Measurements from ENCODE around the gene ARHGAP19. TPM values are rescaled to one million over a fixed set of nuclear protein-coding genes. Genes with fewer than 3 reads are reported as not detected.

Gene ARHGAP19
- total and polyA plus RNA-seq, 2 of the 8 experiments (the other 6 are each of a cell fraction or from before 2014, with no cell fraction given): 13.3 to 32.1 TPM

- TF ChIP-seq SIX5 (IDR thresholded peaks at IDR 0.05; ENCODE audit: low read depth, low read length) (no peak), POLR2AphosphoS5 (IDR thresholded peaks at IDR 0.05; ENCODE audit: low read depth, low read length) (peak; percentile 21; the same call in 1 of the 2 replicates)
- peaks cover 3 to 14% (median 7%) of the 10 kb centered on the region in 4 experiments for H3K4me1 ChIP-seq (replicated peaks in 1 of 4; ENCODE audit: control insufficient read depth in 3 of 4, insufficient read depth in 4 of 4, low read length in 3 of 4)
- no peak overlapping the region for H3K4me3 ChIP-seq (ENCODE audit: extremely low read depth in 1 of 4, insufficient read depth in 2 of 4, low read depth in 3 of 4, low read length in 4 of 4)
- H3K56ac ChIP-seq (replicated peaks; ENCODE audit: insufficient read length, low read depth, low read length): no peak overlapping the region
- no peak overlapping the region for H2BK12ac ChIP-seq (ENCODE audit: low read depth, low read length)
- no peak overlapping the region for H3K14ac ChIP-seq (ENCODE audit: insufficient read length)
- no peak for DNase-seq (ENCODE audit: low read depth in 1 of 2, low spot score in 2 of 2)
- no peak overlapping the region for H4K5ac ChIP-seq (ENCODE audit: insufficient read length, low read depth, low read length)
- H3K4ac ChIP-seq (replicated peaks; ENCODE audit: insufficient read length, low read depth, low read length): no peak overlapping the region
- H2AK5ac ChIP-seq (ENCODE audit: low read depth, low read length): no peak overlapping the region; the same call in 1 of the 2 replicates
- no peak overlapping the region for H3K23ac ChIP-seq (ENCODE audit: insufficient read length)
- H3K27ac ChIP-seq (ENCODE audit: low read depth, low read length): no peak overlapping the region
- no peak overlapping the region for H2BK15ac ChIP-seq (ENCODE audit: low read length)
- H3K9ac ChIP-seq (replicated peaks in 1 of 4; ENCODE audit: extremely low read depth in 1 of 4, low read depth in 3 of 4, low read length in 3 of 4): no peak overlapping the region
- no peak overlapping the region for H2AFZ ChIP-seq (ENCODE audit: low read length)
- no peak overlapping the region for H2BK20ac ChIP-seq (ENCODE audit: low read length)
- H2BK5ac ChIP-seq (ENCODE audit: low read depth, low read length): no peak overlapping the region
- peaks cover 19 to 40% of the 10 kb centered on the region in 2 experiments for H3K79me2 ChIP-seq (ENCODE audit: control insufficient read depth in 1 of 2, insufficient read depth in 2 of 2, low read length in 2 of 2)
- peaks cover 2 to 34% (median 7%) of the 10 kb centered on the region in 4 experiments; a peak in 5 of 8 replicates for H3K36me3 ChIP-seq (ENCODE audit: control insufficient read depth in 2 of 4, insufficient read depth in 4 of 4, low read length in 3 of 4)
- no peak overlapping the region for H2BK120ac ChIP-seq (replicated peaks; ENCODE audit: low read depth, low read length)
- ChIA-PET POLR2A (ENCODE audit: partially characterized antibody) (interaction anchor here (0.7 to 2.9 kb wide), 9 partner anchors 8 to 83 kb away, joined by 3 to 11 read pairs (median 3); partner anchors contain the start of gene FRAT1), CTCF (ENCODE audit: partially characterized antibody) (interaction anchor here (0.8 to 1.9 kb wide), 7 partner anchors 13 to 50 kb away, joined by 3 to 7 read pairs (median 3); no protein-coding TSS in a partner anchor)
- H3K9me3 ChIP-seq (ENCODE audit: insufficient read depth in 2 of 2, low read depth in 1 of 2, low read length in 1 of 2): no peaks in the 10 kb centered on the region
- H4K8ac ChIP-seq (ENCODE audit: extremely low read depth, insufficient read depth, low read length): no peak overlapping the region
- 84% methylated on average over 7 of the region's 7 CpGs; no CpG with 5 or more reads in 1 of the 2 experiments for WGBS, 2 experiments (ENCODE audit: extremely low coverage in 1 of 2, insufficient coverage in 1 of 2, insufficient read length in 1 of 2, insufficient replicate concordance in 2 of 2, low coverage in 1 of 2, low lambda C conversion rate in 2 of 2, missing lambda C conversion rate in 1 of 2)
- H3K79me1 ChIP-seq (ENCODE audit: low read depth, low read length): peaks cover 7% of the 10 kb centered on the region; the same call in 1 of the 2 replicates
- H3K27me3 ChIP-seq (replicated peaks in 1 of 4; ENCODE audit: control insufficient read depth in 3 of 4, extremely low read depth in 1 of 4, insufficient read depth in 3 of 4, low read length in 3 of 4): no peaks in the 10 kb centered on the region
- H4K20me1 ChIP-seq (replicated peaks in 1 of 2; ENCODE audit: control insufficient read depth in 1 of 2, insufficient read depth in 2 of 2, low read length in 2 of 2): peaks cover 13 to 14% of the 10 kb centered on the region in 2 experiments
- no peak overlapping the region for H3K4me2 ChIP-seq (ENCODE audit: insufficient read depth in 1 of 2, low read depth in 2 of 2, low read length in 2 of 2)
- no peak overlapping the region for H3K18ac ChIP-seq (ENCODE audit: extremely low read depth, low read length)
- no peak for FAIRE-seq
- H3K23me2 ChIP-seq (ENCODE audit: low read depth, low read length): peaks cover 7% of the 10 kb centered on the region
- no peak overlapping the region for H4K91ac ChIP-seq (replicated peaks; ENCODE audit: insufficient read length, low read length)
These were observed 35.2 kb upstream of the ARHGAP19 start for GRCh38 chr10:97327348-97328294.
